Activated gamma-delta T cell treated with Interleukin-2 at 50 U/mL for 16 hours (primary cell): ENCODE results near the gene TOMT.
A peak's percentile ranks its signal among the peaks of the same experiment; 100 is the strongest.

ENCODE experiments used
- DNase-seq: peaks from one replicate; pipeline ENCODE4 v3.0.0-alpha.2; 2020

TOMT gene

GRCh38 chr11:72105888-72106287, at the start of gene TOMT:
Gene TOMT (plus strand): TSS chr11:72105924. CDS start chr11:72105952, 28 bp downstream.
- DNase-seq: no peak

GRCh38 chr11:72058416-72059034, 47.2 kb upstream of the TOMT start:
- DNase-seq: no peak

- no peak for DNase-seq
These were observed 43.9 kb upstream of the TOMT start for GRCh38 chr11:72061739-72062396.

GRCh38 chr11:72066855-72067254, 38.9 kb upstream of the TOMT start:
- no peak for DNase-seq

GRCh38 chr11:72067266-72067665, 38.5 kb upstream of the TOMT start:
- DNase-seq: no peak

- DNase-seq: no peak
These were observed 38.0 kb upstream of the TOMT start for GRCh38 chr11:72067676-72068075.

GRCh38 chr11:72069200-72069599, 36.5 kb upstream of the TOMT start:
- DNase-seq: no peak

- no peak for DNase-seq
These were observed 35.9 kb upstream of the TOMT start for GRCh38 chr11:72069787-72070251.

- DNase-seq: no peak
These were observed 35.2 kb upstream of the TOMT start for GRCh38 chr11:72070491-72070890.

- DNase-seq: no peak
These were observed 33.4 kb upstream of the TOMT start for GRCh38 chr11:72072348-72072747.

GRCh38 chr11:72075109-72075508, 30.6 kb upstream of the TOMT start:
- no peak for DNase-seq

GRCh38 chr11:72075756-72076155, 30.0 kb upstream of the TOMT start:
- DNase-seq: no peak

GRCh38 chr11:72078477-72078876, 27.2 kb upstream of the TOMT start:
- DNase-seq: no peak

- DNase-seq: no peak
These were observed 25.9 kb upstream of the TOMT start for GRCh38 chr11:72079819-72080325.

- peak; percentile 99 for DNase-seq
These were observed 25.2 kb upstream of the TOMT start, which contains the start of the genes LRRC51 and NUMA1 for GRCh38 chr11:72080326-72081183. Gene LRRC51 (plus strand): TSS chr11:72080850. CDS start chr11:72089084, 8,234 bp downstream. Gene NUMA1 (minus strand): TSS chr11:72080542. CDS start chr11:72035943, 44,599 bp downstream.

- no peak for DNase-seq
These were observed 24.5 kb upstream of the TOMT start for GRCh38 chr11:72081184-72081644.

- DNase-seq: no peak
These were observed 23.8 kb upstream of the TOMT start for GRCh38 chr11:72081821-72082453.

- DNase-seq: no peak
These were observed 22.3 kb upstream of the TOMT start for GRCh38 chr11:72083414-72083813.

- no peak for DNase-seq
These were observed 21.6 kb upstream of the TOMT start for GRCh38 chr11:72084076-72084475.

- no peak for DNase-seq
These were observed 20.8 kb upstream of the TOMT start for GRCh38 chr11:72084965-72085364.

GRCh38 chr11:72085621-72086351, 19.9 kb upstream of the TOMT start:
- no peak for DNase-seq
